SH-SY5Y (cell line): ENCODE results near the gene OPCML.

Source experiments
- GATA2 ChIP-seq: IDR thresholded peaks from 2 replicates; pipeline ENCODE4 v1.6.1; 2011; ENCODE audit warnings: mild to moderate bottlenecking, low read depth, low read length
- GATA3 ChIP-seq: IDR thresholded peaks from 2 replicates; pipeline ENCODE4 v1.6.1; 2011; ENCODE audit warnings: low read depth, mild to moderate bottlenecking, low read length, moderate library complexity

GRCh38 chr11:132866783-132867545 lies 665.3 kb downstream of the OPCML start:
- TF ChIP-seq GATA2 = no peak
- no peak for TF ChIP-seq GATA3
